ENCODE measurements around the gene CYB5D1. TPM values are rescaled to one million over a fixed set of nuclear protein-coding genes. Genes with fewer than 3 reads are reported as not detected.

Gene CYB5D1
- total RNA-seq, 2 donors from 2014 or later = 11.3 to 12.9 TPM

GRCh38 chr17:7824021-7824924 lies 33.5 kb upstream of the CYB5D1 start:
- H3K27ac Mint-ChIP-seq = peak overlapping the region in 1 of 2 donors; percentile 34
- H3K4me3 Mint-ChIP-seq = no peak overlapping the region

GRCh38 chr17:7825206-7825990 lies 32.4 kb upstream of the CYB5D1 start:
- no peak overlapping the region for H3K27ac Mint-ChIP-seq
- H3K4me3 Mint-ChIP-seq = no peak overlapping the region
- peaks cover 17 to 18% of the 10 kb centered on the region in 2 donors for H3K27me3 Mint-ChIP-seq
- no peak for ATAC-seq
- no peak for DNase-seq (ENCODE audit: low spot score)
- peaks cover 0 to 6% of the 10 kb centered on the region in 2 donors for H3K4me1 Mint-ChIP-seq (ENCODE audit: low read depth in 2 of 2)
- no peaks in the 10 kb centered on the region for H3K36me3 Mint-ChIP-seq
- no peaks in the 10 kb centered on the region for H3K9me3 Mint-ChIP-seq

More at GRCh38 chr17:7824021-7824924, 33.5 kb upstream of the CYB5D1 start:
- Mint-ChIP-seq H3K36me3 (no peaks in the 10 kb centered on the region), H3K27me3 (peaks cover 15 to 17% of the 10 kb centered on the region in 2 donors), H3K9me3 (no peaks in the 10 kb centered on the region), H3K4me1 (ENCODE audit: low read depth in 2 of 2) (peaks cover 0 to 6% of the 10 kb centered on the region in 2 donors)
- DNase-seq (ENCODE audit: low spot score) (no peak), ATAC-seq (no peak)

GRCh38 chr17:7830616-7831015 lies 27.2 kb upstream of the CYB5D1 start:
- ATAC-seq = no peak
- DNase-seq (ENCODE audit: low spot score) = no peak
- no peaks in the 10 kb centered on the region for H3K36me3 Mint-ChIP-seq
- H3K9me3 Mint-ChIP-seq = no peaks in the 10 kb centered on the region
- peaks cover 7 to 8% of the 10 kb centered on the region in 2 donors for H3K27me3 Mint-ChIP-seq
- no peak overlapping the region for H3K27ac Mint-ChIP-seq
- no peak overlapping the region for H3K4me3 Mint-ChIP-seq
- peaks cover 16 to 21% of the 10 kb centered on the region in 2 donors for H3K4me1 Mint-ChIP-seq (ENCODE audit: low read depth in 2 of 2)

- DNase-seq (ENCODE audit: low spot score) = no peak
- no peak overlapping the region for H3K27ac Mint-ChIP-seq
- no peak for ATAC-seq
- H3K4me1 Mint-ChIP-seq (ENCODE audit: low read depth in 2 of 2) = peaks cover 19 to 24% of the 10 kb centered on the region in 2 donors
- peaks cover 7 to 8% of the 10 kb centered on the region in 2 donors for H3K27me3 Mint-ChIP-seq
- H3K4me3 Mint-ChIP-seq = no peak overlapping the region
- no peaks in the 10 kb centered on the region for H3K36me3 Mint-ChIP-seq
- H3K9me3 Mint-ChIP-seq = no peaks in the 10 kb centered on the region
Observed at GRCh38 chr17:7831233-7831632, 26.6 kb upstream of the CYB5D1 start.

- H3K9me3 Mint-ChIP-seq = no peaks in the 10 kb centered on the region
- ATAC-seq (no peak), DNase-seq (ENCODE audit: low spot score) (peak; percentile 56)
- no peak overlapping the region for H3K4me3 Mint-ChIP-seq
- H3K27ac Mint-ChIP-seq = no peak overlapping the region
- peaks cover 31 to 36% of the 10 kb centered on the region in 2 donors for H3K4me1 Mint-ChIP-seq (ENCODE audit: low read depth in 2 of 2)
- H3K36me3 Mint-ChIP-seq = no peaks in the 10 kb centered on the region
- H3K27me3 Mint-ChIP-seq = peaks cover under 1 to 7% of the 10 kb centered on the region in 2 donors
Observed at GRCh38 chr17:7832431-7832830, 25.4 kb upstream of the CYB5D1 start.

- Mint-ChIP-seq H3K27ac (peak overlapping the region; percentile 57 to 80), H3K27me3 (peaks cover 0 to 7% of the 10 kb centered on the region in 2 donors), H3K4me1 (ENCODE audit: low read depth in 2 of 2) (peaks cover 35 to 41% of the 10 kb centered on the region in 2 donors), H3K4me3 (peak overlapping the region; percentile 98), H3K36me3 (no peaks in the 10 kb centered on the region), H3K9me3 (no peaks in the 10 kb centered on the region)
- ATAC-seq (no peak), DNase-seq (ENCODE audit: low spot score) (peak; percentile 41)
Observed at GRCh38 chr17:7833011-7833794, 24.6 kb upstream of the CYB5D1 start.

- peaks cover 42 to 49% of the 10 kb centered on the region in 2 donors for H3K4me1 Mint-ChIP-seq (ENCODE audit: low read depth in 2 of 2)
- peak; percentile 84 to 89 for ATAC-seq
- H3K4me3 Mint-ChIP-seq = peak within 1 kb of the TSS; percentile 98
- peak; percentile 90 for DNase-seq (ENCODE audit: low spot score)
- H3K36me3 Mint-ChIP-seq = no peaks in the 10 kb centered on the region
- no peaks in the 10 kb centered on the region for H3K9me3 Mint-ChIP-seq
- H3K27me3 Mint-ChIP-seq = peaks cover 0 to 7% of the 10 kb centered on the region in 2 donors
- peak within 1 kb of the TSS; percentile 83 to 92 for H3K27ac Mint-ChIP-seq
Observed at GRCh38 chr17:7833795-7834541, 23.8 kb upstream of the CYB5D1 start, which contains the start of gene KDM6B. KDM6B (plus strand) TSS chr17:7834217; CDS start chr17:7845555, 11,338 bp downstream.

GRCh38 chr17:7834542-7834956 lies 23.3 kb upstream of the CYB5D1 start:
- peak overlapping the region; percentile 83 to 92 for H3K27ac Mint-ChIP-seq
- DNase-seq (ENCODE audit: low spot score) (peak; percentile 63), ATAC-seq (peak; percentile 2 to 20)
- peaks cover 0 to 2% of the 10 kb centered on the region in 2 donors for H3K27me3 Mint-ChIP-seq
- H3K4me3 Mint-ChIP-seq = peak overlapping the region; percentile 98
- H3K36me3 Mint-ChIP-seq = no peaks in the 10 kb centered on the region
- peaks cover 47 to 53% of the 10 kb centered on the region in 2 donors for H3K4me1 Mint-ChIP-seq (ENCODE audit: low read depth in 2 of 2)
- H3K9me3 Mint-ChIP-seq = no peaks in the 10 kb centered on the region

GRCh38 chr17:7834957-7835813 lies 22.6 kb upstream of the CYB5D1 start:
- H3K27me3 Mint-ChIP-seq = peaks cover 0 to 2% of the 10 kb centered on the region in 2 donors
- no peaks in the 10 kb centered on the region for H3K36me3 Mint-ChIP-seq
- peak overlapping the region; percentile 98 for H3K4me3 Mint-ChIP-seq
- no peaks in the 10 kb centered on the region for H3K9me3 Mint-ChIP-seq
- ATAC-seq (peak; percentile 75 to 82), DNase-seq (ENCODE audit: low spot score) (peak; percentile 91)
- peak overlapping the region; percentile 83 to 92 for H3K27ac Mint-ChIP-seq
- peaks cover 51 to 58% of the 10 kb centered on the region in 2 donors for H3K4me1 Mint-ChIP-seq (ENCODE audit: low read depth in 2 of 2)

GRCh38 chr17:7835814-7836595 lies 21.8 kb upstream of the CYB5D1 start:
- H3K36me3 Mint-ChIP-seq = no peaks in the 10 kb centered on the region
- peaks cover 0 to 2% of the 10 kb centered on the region in 2 donors for H3K27me3 Mint-ChIP-seq
- H3K9me3 Mint-ChIP-seq = no peaks in the 10 kb centered on the region
- no peak for ATAC-seq
- peaks cover 59 to 66% of the 10 kb centered on the region in 2 donors for H3K4me1 Mint-ChIP-seq (ENCODE audit: low read depth in 2 of 2)
- DNase-seq (ENCODE audit: low spot score) = peak; percentile 56
- peak overlapping the region; percentile 94 for H3K4me3 Mint-ChIP-seq
- H3K27ac Mint-ChIP-seq = peak overlapping the region; percentile 79 to 92

All from natural killer cell treated with Interleukin-12 subunit alpha and Interleukin-12 subunit beta and Interleukin-15 and Interleukin-18, amount 100 ng/mL, for 72 hours (primary cell).